HepG2 (cell line): ENCODE measurements around the gene PCSK6.

Experiments used
- POLR2A ChIP-seq, 2 experiments: IDR thresholded peaks; 2 replicates each; pipeline ENCODE4 v1.6.1; 2011; ENCODE audit warnings: low read depth in 2 of 2, low read length in 2 of 2, mild to moderate bottlenecking in 1 of 2, moderate library complexity in 1 of 2; ENCODE audit not compliant: insufficient read depth in 1 of 2
- RNF2 ChIP-seq: fragments of 450-650 bp; conservative IDR thresholded peaks from 2 replicates; pipeline ENCODE4 v1.6.1; 2016; ENCODE audit warnings: low read depth
- ZBTB20 ChIP-seq: sonication (generic); formaldehyde crosslinking; IDR thresholded peaks from 2 replicates; pipeline ENCODE4 v1.8.1; 2023; ENCODE audit warnings: missing genetic modification reagents, low read depth, mild to moderate bottlenecking, borderline replicate concordance
- ZNF121 ChIP-seq: sonication (generic); formaldehyde crosslinking; IDR thresholded peaks from 2 replicates; pipeline ENCODE4 v1.5.0; 2020; ENCODE audit warnings: mild to moderate bottlenecking, missing genetic modification reagents

GRCh38 chr15:101432982-101433381, 56.5 kb downstream of the PCSK6 start:
- TF ChIP-seq RNF2 (no peak), ZNF121 (CRISPR knock-in tag) (no peak), ZBTB20 (CRISPR knock-in tag) (no peak), POLR2A (IDR thresholded peaks at IDR 0.05; ENCODE audit: insufficient read depth in 1 of 2, low read depth in 2 of 2, low read length in 2 of 2) (no peak)
